Trophoblast cell (in vitro differentiated cells and primary cell): Measurements from ENCODE around the gene OPTC.

Source experiments
- DNase-seq, 2 donors: peaks; one replicate each; pipeline ENCODE4 v3.0.0-alpha.2; 2016
- H2AFZ ChIP-seq: 2 replicates; pipeline ENCODE4 v1.6.1; 2013; ENCODE audit warnings: low read length, moderate library complexity, mild to moderate bottlenecking; ENCODE audit not compliant: insufficient read depth, poor library complexity
- H2AK5ac ChIP-seq: 2 replicates; pipeline ENCODE4 v1.6.1; 2013; ENCODE audit warnings: mild to moderate bottlenecking, low read length
- H2BK120ac ChIP-seq: 2 replicates; pipeline ENCODE4 v1.6.1; 2013; ENCODE audit warnings: low read length, mild to moderate bottlenecking, moderate library complexity; ENCODE audit not compliant: insufficient read depth, poor library complexity
- H2BK12ac ChIP-seq: 2 replicates; pipeline ENCODE4 v1.6.1; 2013; ENCODE audit warnings: mild to moderate bottlenecking, low read length, moderate library complexity
- H2BK5ac ChIP-seq: 2 replicates; pipeline ENCODE4 v1.6.1; 2013; ENCODE audit warnings: low read length, low read depth, moderate library complexity, mild to moderate bottlenecking; ENCODE audit not compliant: poor library complexity
- H3K14ac ChIP-seq: 2 replicates; pipeline ENCODE4 v1.6.1; 2013; ENCODE audit warnings: mild to moderate bottlenecking, low read length
- H3K18ac ChIP-seq: 2 replicates; pipeline ENCODE4 v1.6.1; 2013; ENCODE audit warnings: mild to moderate bottlenecking, low read length
- H3K23ac ChIP-seq: 2 replicates; pipeline ENCODE4 v1.6.1; 2013; ENCODE audit warnings: low read length
- H3K27ac ChIP-seq: 2 replicates; pipeline ENCODE4 v1.5.1; 2013; ENCODE audit warnings: low read depth, mild to moderate bottlenecking, inconsistent platforms, low read length, moderate library complexity
- H3K27me3 ChIP-seq: 2 replicates; pipeline ENCODE4 v1.6.1; 2013; ENCODE audit warnings: inconsistent platforms, mild to moderate bottlenecking, low read length, moderate library complexity; ENCODE audit not compliant: insufficient read depth
- H3K36me3 ChIP-seq, 2 experiments: 1 replicate in 1 of 2; 2 replicates in 1 of 2; pipeline ENCODE4 v1.6.1; 2013; ENCODE audit warnings: low read length in 2 of 2, mild to moderate bottlenecking in 2 of 2, moderate library complexity in 1 of 2; ENCODE audit not compliant: insufficient read depth in 2 of 2, control insufficient read depth in 1 of 2
- H3K4ac ChIP-seq: 2 replicates; pipeline ENCODE4 v1.6.1; 2013; ENCODE audit warnings: low read depth, mild to moderate bottlenecking, low read length, moderate library complexity
- H3K4me1 ChIP-seq, 2 experiments: 1 replicate in 1 of 2; 2 replicates in 1 of 2; pipeline ENCODE4 v1.6.1; 2013; ENCODE audit warnings: low read length in 2 of 2, mild to moderate bottlenecking in 2 of 2, moderate library complexity in 1 of 2; ENCODE audit not compliant: insufficient read depth in 2 of 2, control insufficient read depth in 1 of 2
- H3K4me2 ChIP-seq: 2 replicates; pipeline ENCODE4 v1.6.1; 2013; ENCODE audit warnings: inconsistent platforms, mild to moderate bottlenecking, low read length, moderate library complexity
- H3K4me3 ChIP-seq: 2 replicates; pipeline ENCODE4 v1.5.1; 2013; ENCODE audit warnings: mild to moderate bottlenecking, low read depth, low read length, inconsistent platforms
- H3K79me1 ChIP-seq: one replicate; pipeline ENCODE4 v1.6.1; 2013; ENCODE audit warnings: low read length
- H3K79me2 ChIP-seq: 2 replicates; pipeline ENCODE4 v1.6.1; 2013; ENCODE audit warnings: low read length, mild to moderate bottlenecking; ENCODE audit not compliant: control insufficient read depth, insufficient read depth, poor library complexity
- H3K9ac ChIP-seq: 2 replicates; pipeline ENCODE4 v1.6.1; 2013; ENCODE audit warnings: mild to moderate bottlenecking, low read length
- H3K9me3 ChIP-seq: 2 replicates; pipeline ENCODE4 v1.6.1; 2013; ENCODE audit warnings: low read depth, mild to moderate bottlenecking, control low read depth, inconsistent platforms, low read length; ENCODE audit not compliant: insufficient read depth
- H4K12ac ChIP-seq: 2 replicates; pipeline ENCODE4 v1.6.1; 2013; ENCODE audit warnings: low read depth, mild to moderate bottlenecking, low read length, moderate library complexity
- H4K8ac ChIP-seq: 2 replicates; pipeline ENCODE4 v1.6.1; 2013; ENCODE audit warnings: low read depth, mild to moderate bottlenecking, low read length, moderate library complexity
- H4K91ac ChIP-seq: one replicate; pipeline ENCODE4 v1.6.1; 2013; ENCODE audit warnings: low read depth, mild to moderate bottlenecking, low read length, moderate library complexity
- WGBS: extraction: QIAGEN DNeasy Blood & Tissue Kit; methylation state at CpG from one replicate; pipeline ENCODE4 v1.1.7; 2013; ENCODE audit warnings: missing lambda C conversion rate; ENCODE audit not compliant: insufficient read length, insufficient coverage; ENCODE audit errors: extremely low coverage; 5-methylcytosine and 5-hydroxymethylcytosine counted together

The OPTC gene

GRCh38 chr1:203550846-203551245, 56.9 kb downstream of the OPTC start:
- H3K18ac ChIP-seq: no peak overlapping the region
- peaks cover 22 to 24% of the 10 kb centered on the region in 2 experiments for H3K4me1 ChIP-seq
- H4K8ac ChIP-seq: no peak overlapping the region
- no peak for DNase-seq
- no peak overlapping the region for H3K4me3 ChIP-seq
- peaks cover 2% of the 10 kb centered on the region for H3K9me3 ChIP-seq
- H3K9ac ChIP-seq: no peak overlapping the region
- peaks cover 5% of the 10 kb centered on the region for H3K79me2 ChIP-seq
- H4K12ac ChIP-seq: no peak overlapping the region
- H3K4me2 ChIP-seq: no peak overlapping the region
- no peak overlapping the region for H3K14ac ChIP-seq
- H3K23ac ChIP-seq: no peak overlapping the region
- H2AFZ ChIP-seq: no peak overlapping the region
- H2BK12ac ChIP-seq: no peak overlapping the region
- H4K91ac ChIP-seq: no peak overlapping the region
- no peak overlapping the region for H3K4ac ChIP-seq
- H3K36me3 ChIP-seq: no peaks in the 10 kb centered on the region
- no CpG with 5 or more reads among the region's 1 CpG for WGBS
- peaks cover 31% of the 10 kb centered on the region for H3K79me1 ChIP-seq
- H2BK5ac ChIP-seq: no peak overlapping the region
- H2AK5ac ChIP-seq: no peak overlapping the region
- no peak overlapping the region for H3K27ac ChIP-seq
- no peaks in the 10 kb centered on the region for H3K27me3 ChIP-seq
- peak overlapping the region; percentile 61 for H2BK120ac ChIP-seq

- peak overlapping the region; percentile 67 for H4K91ac ChIP-seq
- H3K36me3 ChIP-seq: no peaks in the 10 kb centered on the region
- H2BK120ac ChIP-seq: peak overlapping the region; percentile 61
- no peak overlapping the region for H2AK5ac ChIP-seq
- no peak overlapping the region for H2AFZ ChIP-seq
- H3K4me1 ChIP-seq: peaks cover 29 to 30% of the 10 kb centered on the region in 2 experiments
- no peaks in the 10 kb centered on the region for H3K27me3 ChIP-seq
- no peak overlapping the region for H3K14ac ChIP-seq
- H3K18ac ChIP-seq: no peak overlapping the region
- H3K79me1 ChIP-seq: peaks cover 35% of the 10 kb centered on the region
- no peak overlapping the region for H2BK5ac ChIP-seq
- no peak overlapping the region for H4K12ac ChIP-seq
- no peak overlapping the region for H3K4ac ChIP-seq
- peak overlapping the region; percentile 61 for H4K8ac ChIP-seq
- peaks cover 2% of the 10 kb centered on the region for H3K9me3 ChIP-seq
- WGBS: no CpG with 5 or more reads among the region's 5 CpGs
- no peak overlapping the region for H3K27ac ChIP-seq
- peaks cover 5% of the 10 kb centered on the region for H3K79me2 ChIP-seq
- H3K9ac ChIP-seq: no peak overlapping the region
- peak in 1 of 2 donors; percentile 69 for DNase-seq
- H3K4me3 ChIP-seq: no peak overlapping the region
- H3K4me2 ChIP-seq: no peak overlapping the region
- no peak overlapping the region for H3K23ac ChIP-seq
- H2BK12ac ChIP-seq: no peak overlapping the region
Measured at GRCh38 chr1:203551550-203551949, 57.6 kb downstream of the OPTC start.

- Histone ChIP-seq H4K91ac (peak overlapping the region; percentile 64), H3K79me2 (peaks cover 5% of the 10 kb centered on the region), H3K79me1 (peaks cover 37% of the 10 kb centered on the region), H4K12ac (no peak overlapping the region), H3K9ac (no peak overlapping the region), H2AK5ac (peak overlapping the region; percentile 25), H2BK5ac (no peak overlapping the region), H3K14ac (no peak overlapping the region), H3K4me3 (no peak overlapping the region), H3K9me3 (peaks cover 2% of the 10 kb centered on the region), H3K27ac (no peak overlapping the region), H2BK120ac (peak overlapping the region; percentile 52), H3K4me2 (no peak overlapping the region), H3K18ac (peak overlapping the region; percentile 16), H3K4me1 (peaks cover 32 to 38% of the 10 kb centered on the region in 2 experiments), H2BK12ac (peak overlapping the region; percentile 78), H2AFZ (no peak overlapping the region), H4K8ac (no peak overlapping the region), H3K4ac (no peak overlapping the region), H3K36me3 (no peaks in the 10 kb centered on the region), H3K27me3 (no peaks in the 10 kb centered on the region), H3K23ac (no peak overlapping the region)
- WGBS: no CpG with 5 or more reads among the region's 4 CpGs
- DNase-seq: no peak
Measured at GRCh38 chr1:203553496-203553895, 59.5 kb downstream of the OPTC start.

- H3K4me3 ChIP-seq: no peak overlapping the region
- H3K79me2 ChIP-seq: peaks cover 5% of the 10 kb centered on the region
- no peak overlapping the region for H2AFZ ChIP-seq
- H3K9me3 ChIP-seq: peaks cover 2% of the 10 kb centered on the region
- H4K8ac ChIP-seq: no peak overlapping the region
- H2BK120ac ChIP-seq: no peak overlapping the region
- no peak overlapping the region for H3K23ac ChIP-seq
- no peak overlapping the region for H4K12ac ChIP-seq
- H3K14ac ChIP-seq: no peak overlapping the region
- H2BK5ac ChIP-seq: peak overlapping the region; percentile 18
- H3K36me3 ChIP-seq: no peaks in the 10 kb centered on the region
- peak overlapping the region; percentile 53 for H2BK12ac ChIP-seq
- H3K79me1 ChIP-seq: peaks cover 40% of the 10 kb centered on the region
- no peak overlapping the region for H3K4ac ChIP-seq
- no peak overlapping the region for H3K9ac ChIP-seq
- H3K4me1 ChIP-seq: peaks cover 35 to 38% of the 10 kb centered on the region in 2 experiments
- H3K27me3 ChIP-seq: no peaks in the 10 kb centered on the region
- peak overlapping the region; percentile 52 for H4K91ac ChIP-seq
- WGBS: no CpG with 5 or more reads among the region's 3 CpGs
- DNase-seq: no peak
- H2AK5ac ChIP-seq: no peak overlapping the region
- H3K27ac ChIP-seq: no peak overlapping the region
- no peak overlapping the region for H3K4me2 ChIP-seq
- no peak overlapping the region for H3K18ac ChIP-seq
Measured at GRCh38 chr1:203554071-203554470, 60.1 kb downstream of the OPTC start.
